HepG2 (cell line): ENCODE results near the gene KCNQ5. TPM values are rescaled to one million over a fixed set of nuclear protein-coding genes. Genes with fewer than 3 reads are reported as not detected.

Experiments
- ATAC-seq: fragments of 200-7000 bp; cut with Tn5 transposase; 3 replicates; pipeline ENCODE4 v1.9.1; 2020; ENCODE audit warnings: mild to moderate bottlenecking, moderate library complexity
- BruUV-seq: library from RNA; stranded (reverse); fragments of 400-500 nt; replicated peaks from 2 replicates; lab custom pipeline; 2021; lab: Mats Ljungman, UMichigan
- CTCF ChIA-PET: fragments of 300-600 bp; formaldehyde crosslinking; extraction: SDS; loops from one replicate; lab custom pipeline; 2021; ENCODE audit warnings: low total read pairs, inconsistent platforms, low intra/inter-chr PET ratio; lab: Yijun Ruan, JAX
- POLR2A ChIA-PET: fragments of 350-600 bp; sonication (Branson Sonifier 250); formaldehyde crosslinking; loops from one replicate; lab custom pipeline; 2020; ENCODE audit warnings: antibody characterized with exemption, inconsistent platforms; lab: Yijun Ruan, JAX
- DNase-seq: peaks from one replicate; pipeline ENCODE4 v3.0.0-alpha.2; 2015; ENCODE audit warnings: low spot score
- FAIRE-seq: peaks from 3 replicates; lab custom pipeline; 2011; peaks lifted over from hg19 to GRCh38; lab: Jason Lieb, UNC
- H2AFZ ChIP-seq: one replicate; pipeline ENCODE4 v1.6.1; 2011; ENCODE audit warnings: low read length, inconsistent platforms
- H3K27ac ChIP-seq: fragments of 300-600 bp; 3 replicates; pipeline ENCODE4 v1.8.0; 2011; ENCODE audit warnings: mixed run types, mild to moderate bottlenecking, mixed read lengths, low read length, inconsistent platforms; ENCODE audit not compliant: insufficient read depth; ENCODE audit errors: extremely low read length
- H3K27me3 ChIP-seq, 2 experiments: fragments of 200-600 bp in 1 of 2; 2 replicates in 1 of 2; 3 replicates in 1 of 2; pipeline versions ENCODE4 v1.6.0 to v1.8.0; 2011; ENCODE audit warnings: low read length in 2 of 2, mild to moderate bottlenecking in 2 of 2, moderate library complexity in 2 of 2, inconsistent platforms in 1 of 2; ENCODE audit not compliant: insufficient read depth in 2 of 2, control insufficient read depth in 1 of 2
- H3K36me3 ChIP-seq, 2 experiments: fragments of 200-600 bp in 1 of 2; replicated peaks in 1 of 2; 2 replicates in 1 of 2; 3 replicates in 1 of 2; pipeline versions ENCODE4 v1.5.1 to v1.8.0; 2011; ENCODE audit warnings: low read length in 2 of 2, inconsistent platforms in 1 of 2; ENCODE audit not compliant: insufficient read depth in 2 of 2, control insufficient read depth in 1 of 2
- H3K4me1 ChIP-seq: 2 replicates; pipeline ENCODE4 v1.5.1; 2012; ENCODE audit warnings: low read length, inconsistent platforms; ENCODE audit not compliant: insufficient read depth
- H3K4me2 ChIP-seq: 2 replicates; pipeline ENCODE4 v1.6.0; 2011; ENCODE audit warnings: low read depth, low read length, inconsistent platforms
- H3K4me3 ChIP-seq, 3 experiments: fragments of 200-600 bp in 1 of 3; sonication (generic), shearing (Covaris generic) in 1 of 3; replicated peaks in 1 of 3; 2 replicates each; pipeline ENCODE4 v1.5.1; 2011 to 2016; ENCODE audit warnings: low read length in 3 of 3, inconsistent platforms in 2 of 3, low read depth in 2 of 3, mild to moderate bottlenecking in 2 of 3, control low read depth in 1 of 3, mixed read lengths in 1 of 3; ENCODE audit not compliant: insufficient read depth in 1 of 3
- H3K79me2 ChIP-seq: one replicate; pipeline ENCODE4 v1.6.1; 2011; ENCODE audit warnings: low read length, inconsistent platforms; ENCODE audit not compliant: insufficient read depth
- H3K9ac ChIP-seq: 2 replicates; pipeline ENCODE4 v1.6.0; 2011; ENCODE audit warnings: mild to moderate bottlenecking, low read depth, low read length, inconsistent platforms; ENCODE audit not compliant: insufficient read depth
- H3K9me3 ChIP-seq: 2 replicates; pipeline ENCODE4 v1.5.1; 2012; ENCODE audit warnings: mild to moderate bottlenecking, low read length
- H4K20me1 ChIP-seq: 2 replicates; pipeline ENCODE4 v1.6.0; 2011; ENCODE audit warnings: inconsistent platforms, mild to moderate bottlenecking, low read length, moderate library complexity; ENCODE audit not compliant: insufficient read depth
- CCDC6 ChIP-seq: sonication (generic); formaldehyde crosslinking; IDR thresholded peaks from 2 replicates; pipeline ENCODE4 v1.8.1; 2022; ENCODE audit warnings: mild to moderate bottlenecking, missing genetic modification reagents, moderate library complexity
- ELK4 ChIP-seq: sonication (generic); formaldehyde crosslinking; IDR thresholded peaks from 2 replicates; pipeline ENCODE4 v1.9.0; 2021; ENCODE audit warnings: missing genetic modification reagents, borderline replicate concordance
- GTF2F1 ChIP-seq: fragments of 150-350 bp; IDR thresholded peaks from 2 replicates; pipeline ENCODE4 v1.6.1; 2014; ENCODE audit warnings: low read length
- KAT7 ChIP-seq: IDR thresholded peaks from 2 replicates; pipeline ENCODE4 v1.6.1; 2018; ENCODE audit warnings: borderline replicate concordance, missing compliant biosample characterization
- MAZ ChIP-seq, 2 experiments: sonication (generic) in 1 of 2; formaldehyde crosslinking in 1 of 2; IDR thresholded peaks; 2 replicates each; pipeline versions ENCODE4 v1.5.0 to v1.6.1; 2012 to 2020; ENCODE audit warnings: low read depth in 2 of 2, mild to moderate bottlenecking in 2 of 2, borderline replicate concordance in 1 of 2, improper control_type of control experiment in 1 of 2, low read length in 1 of 2, missing genetic modification reagents in 1 of 2, moderate library complexity in 1 of 2
- MYNN ChIP-seq: sonication (generic); formaldehyde crosslinking; IDR thresholded peaks from 2 replicates; pipeline ENCODE4 v1.4.0; 2020; ENCODE audit warnings: mild to moderate bottlenecking, low read depth, missing genetic modification reagents
- NR2F2 ChIP-seq: IDR thresholded peaks from 2 replicates; pipeline ENCODE4 v1.6.1; 2012; ENCODE audit warnings: low read depth, inconsistent platforms, borderline replicate concordance
- SPEN ChIP-seq: sonication (generic); formaldehyde crosslinking; IDR thresholded peaks from 2 replicates; pipeline ENCODE4 v1.5.1; 2020; ENCODE audit warnings: low read depth, mild to moderate bottlenecking, missing genetic modification reagents
- ZBTB49 ChIP-seq: sonication (generic); formaldehyde crosslinking; IDR thresholded peaks from 2 replicates; pipeline ENCODE4 v1.4.0; 2020; ENCODE audit warnings: missing genetic modification reagents, borderline replicate concordance
- ZNF17 ChIP-seq: sonication (generic); formaldehyde crosslinking; IDR thresholded peaks from 2 replicates; pipeline ENCODE4 v1.5.0; 2020; ENCODE audit warnings: mild to moderate bottlenecking, missing genetic modification reagents
- ZNF34 ChIP-seq: sonication (generic); formaldehyde crosslinking; IDR thresholded peaks from 2 replicates; pipeline ENCODE4 v1.4.0; 2020; ENCODE audit warnings: mild to moderate bottlenecking, missing genetic modification reagents, borderline replicate concordance
- ZNF652 ChIP-seq: IDR thresholded peaks from 2 replicates; pipeline ENCODE4 v1.6.1; 2016; ENCODE audit warnings: low read depth, borderline replicate concordance
- ZXDC ChIP-seq: sonication (generic); formaldehyde crosslinking; IDR thresholded peaks from 2 replicates; pipeline ENCODE4 v1.5.0; 2020; ENCODE audit warnings: mild to moderate bottlenecking, missing genetic modification reagents
- WGBS: methylation state at CpG from one replicate; pipeline ENCODE4 v1.1.6; 2017; ENCODE audit warnings: low lambda C conversion rate; 5-methylcytosine and 5-hydroxymethylcytosine counted together
- in situ Hi-C: cut with HindIII; loops from 2 replicates; pipeline ENCODE4 v1.10.0; 2017; ENCODE audit warnings: low pct_unique_long_range_greater_than_20kb; ENCODE audit not compliant: extremely low pct_ligation_motif_present
- intact Hi-C: fragments of 100-400 bp; cut with micrococcal nuclease; formaldehyde crosslinking; loops from one replicate; pipeline ENCODE4 v1.10.0; 2022; ENCODE audit not compliant: unreplicated experiment
- polyA plus RNA-seq, 8 experiments: library from polyadenylated mRNA; depleted of rRNA in 3 of 8; stranded (reverse) in 7 of 8; unstranded in 1 of 8; fragments of >200 nt; fragmentation: Illumina TruSeq in 4 of 8; extraction: Trizol in 4 of 8; gene quantifications; 2 replicates each; pipeline versions ENCODE4 v1.2.1 to v1.2.3, GENCODE V29; 2011 to 2016; ENCODE audit warnings: low read depth in 4 of 8, missing spikeins in 1 of 8, mixed read lengths in 1 of 8; ENCODE audit not compliant: insufficient read depth in 1 of 8
- total RNA-seq, 5 experiments: library from RNA; depleted of rRNA; stranded (reverse); fragments of >200 nt; fragmentation: Illumina TruSeq; extraction: Trizol; gene quantifications; 2 replicates each; pipeline ENCODE4 v1.2.3, GENCODE V29; 2016; ENCODE audit warnings: low read depth in 1 of 5

The KCNQ5 gene
- total and polyA plus RNA-seq, 2 of the 13 experiments (the other 11 are each of a cell fraction or from before 2014, with no cell fraction given): 0.04 TPM; not detected in 1

- ATAC-seq (no peak), DNase-seq (no peak), FAIRE-seq (no peak)
- H3K36me3 ChIP-seq: no peaks in the 10 kb centered on the region
- no peak overlapping the region for H3K27ac ChIP-seq
- ChIA-PET CTCF (no interaction called here), POLR2A (no interaction called here)
- no peaks in the 10 kb centered on the region for H3K27me3 ChIP-seq
- no peak overlapping the region for H2AFZ ChIP-seq
- intact Hi-C loops (no loop called here), in situ Hi-C loops (no loop called here)
- H3K9me3 ChIP-seq: no peaks in the 10 kb centered on the region
- no peak overlapping the region for H3K4me3 ChIP-seq
- H3K4me2 ChIP-seq: no peak overlapping the region
- no peaks in the 10 kb centered on the region for H4K20me1 ChIP-seq
- no peak overlapping the region for H3K9ac ChIP-seq
- BruUV-seq: no TSS peak
- no peaks in the 10 kb centered on the region for H3K4me1 ChIP-seq
- no peak for TF ChIP-seq SPEN (CRISPR knock-in tag)
- H3K79me2 ChIP-seq: no peaks in the 10 kb centered on the region
Observed at GRCh38 chr6:72631480-72631879, 9.6 kb downstream of the KCNQ5 start.

- Histone ChIP-seq H4K20me1 (no peaks in the 10 kb centered on the region), H3K36me3 (no peaks in the 10 kb centered on the region), H3K27me3 (no peaks in the 10 kb centered on the region; a peak in 1 of 5 replicates), H2AFZ (no peak overlapping the region), H3K79me2 (no peaks in the 10 kb centered on the region), H3K9ac (no peak overlapping the region), H3K4me1 (no peaks in the 10 kb centered on the region), H3K9me3 (no peaks in the 10 kb centered on the region), H3K27ac (no peak overlapping the region), H3K4me3 (no peak overlapping the region), H3K4me2 (no peak overlapping the region)
- FAIRE-seq (no peak), DNase-seq (no peak), ATAC-seq (no peak)
- CTCF ChIA-PET: no interaction called here
- intact Hi-C loops (no loop called here), in situ Hi-C loops (no loop called here)
- 5% methylated on average over 2 of the region's 2 CpGs for WGBS
- no TSS peak for BruUV-seq
- POLR2A ChIA-PET: no interaction called here
- no peak for TF ChIP-seq KAT7 (CRISPR knock-in tag)
- TF ChIP-seq ZBTB49 (CRISPR knock-in tag): no peak
- TF ChIP-seq GTF2F1: no peak
- no peak for TF ChIP-seq ZNF652 (CRISPR knock-in tag)
- no peak for TF ChIP-seq NR2F2
- TF ChIP-seq ELK4: no peak
- TF ChIP-seq ZXDC (CRISPR knock-in tag): no peak
- no peak for TF ChIP-seq MAZ (IDR thresholded peaks at IDR 0.05; ENCODE audit: borderline replicate concordance, low read depth, low read length)
- no peak for TF ChIP-seq MAZ (CRISPR knock-in tag; IDR thresholded peaks at IDR 0.05; ENCODE audit: low read depth)
- no peak for TF ChIP-seq ZNF34 (CRISPR knock-in tag)
- TF ChIP-seq CCDC6 (CRISPR knock-in tag): no peak
- no peak for TF ChIP-seq ZNF17
- no peak for TF ChIP-seq MYNN
Observed at GRCh38 chr6:72635636-72636035, 13.8 kb downstream of the KCNQ5 start.
